ENCODE data around the gene EDNRA.

DNA sequence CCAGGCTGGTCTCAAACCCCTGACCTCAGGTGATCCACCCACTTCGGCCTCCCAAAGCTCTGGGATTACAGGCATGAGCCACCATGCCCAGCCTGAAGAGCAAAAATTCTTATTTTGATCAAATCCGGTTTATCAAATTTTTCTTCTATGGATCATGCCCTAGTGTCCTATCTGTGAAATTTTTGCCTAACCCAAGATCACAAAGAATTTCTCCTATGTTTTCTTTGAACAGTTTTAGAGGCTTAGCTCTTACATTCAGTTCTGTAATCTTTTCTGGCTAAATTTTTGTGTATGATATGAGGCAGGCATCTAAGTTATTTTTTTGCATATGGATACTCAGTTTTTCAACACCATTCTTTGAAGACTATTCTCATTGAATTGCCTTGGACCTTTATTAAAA lies 27.4 kb downstream of the EDNRA start:
- TF ChIP-seq CTCF (IDR thresholded peaks at IDR 0.05; ENCODE audit: low read length) (no peak), EZH2 (IDR thresholded peaks at IDR 0.05; ENCODE audit: borderline replicate concordance, low read length) (no peak)

Data from OCI-LY1 (cell line).